Gastroesophageal sphincter (tissue), 4 donors: ENCODE measurements around the gene ZBTB11. TPM values are rescaled to one million over a fixed set of nuclear protein-coding genes. Genes with fewer than 3 reads are reported as not detected.

Experiments
- ATAC-seq: fragments of 150-250 bp; one replicate; pipeline ENCODE4 v1.9.1; 2016; ENCODE audit warnings: mild to moderate bottlenecking, moderate library complexity
- H3K27ac ChIP-seq, 4 donors: fragments of 200-600 bp; sonication (generic) in 3 of 4; 1 replicate in 3 of 4; 2 replicates in 1 of 4; pipeline ENCODE4 v1.5.1; 2016 to 2019
- H3K27me3 ChIP-seq: fragments of 200-600 bp; sonication (generic); one replicate; pipeline ENCODE4 v1.5.1; 2019
- H3K36me3 ChIP-seq, 2 donors: fragments of 200-600 bp; sonication (generic); one replicate each; pipeline ENCODE4 v1.5.1; 2019; ENCODE audit warnings: control low read depth in 1 of 2
- H3K4me1 ChIP-seq, 3 donors: fragments of 200-600 bp; sonication (generic); 1 replicate in 2 of 3; 2 replicates in 1 of 3; pipeline ENCODE4 v1.5.1; 2016 to 2019; ENCODE audit warnings: control low read depth in 2 of 3
- H3K4me3 ChIP-seq, 2 donors: fragments of 200-600 bp; sonication (generic); one replicate each; pipeline ENCODE4 v1.5.1; 2019; ENCODE audit warnings: mild to moderate bottlenecking in 1 of 2, moderate library complexity in 1 of 2
- H3K9me3 ChIP-seq, 3 donors: fragments of 200-600 bp; sonication (generic); one replicate each; pipeline ENCODE4 v1.5.1; 2017 to 2019; ENCODE audit warnings: control low read depth in 2 of 3
- EP300 ChIP-seq: sonication (generic); formaldehyde crosslinking; IDR thresholded peaks from one replicate; pipeline ENCODE4 v1.6.1; 2017; ENCODE audit warnings: antibody characterized with exemption, mild to moderate bottlenecking
- POLR2A ChIP-seq, 2 donors: fragments of 450-650 bp; IDR thresholded peaks; one replicate each; pipeline ENCODE4 v1.6.1; 2017; ENCODE audit warnings: antibody characterized with exemption in 2 of 2, mild to moderate bottlenecking in 2 of 2, moderate library complexity in 1 of 2
- POLR2AphosphoS5 ChIP-seq: sonication (generic); formaldehyde crosslinking; IDR thresholded peaks from one replicate; pipeline ENCODE4 v1.6.1; 2017; ENCODE audit warnings: antibody characterized with exemption
- WGBS, 2 donors: methylation state at CpG; one replicate each; pipeline ENCODE4 v1.1.5; 2018; ENCODE audit warnings: low coverage in 1 of 2; 5-methylcytosine and 5-hydroxymethylcytosine counted together
- total RNA-seq, 4 donors: library from RNA; depleted of rRNA; stranded (reverse); fragments of >200 nt; gene quantifications; one replicate each; pipeline ENCODE4 v1.1.0, GENCODE V29; 2016
- TF ChIP-seq, protein P1 (sequence below), 4 experiments: fragments of 200-600 bp in 2 of 4; fragments of 450-650 bp in 2 of 4; sonication (generic) in 1 of 4; IDR thresholded peaks; one replicate each; pipeline ENCODE4 v1.5.1; 2017 to 2019; ENCODE audit warnings: antibody characterized with exemption in 4 of 4, mild to moderate bottlenecking in 2 of 4, moderate library complexity in 2 of 4

The ZBTB11 gene
- total RNA-seq, 4 donors from 2014 or later = 17.1 to 32.7 (median 23.6) TPM

GRCh38 chr3:101656651-101657050, 20.3 kb downstream of the ZBTB11 start:
- Histone ChIP-seq H3K9me3 (no peaks in the 10 kb centered on the region), H3K27ac (no peak overlapping the region), H3K4me1 (no peaks in the 10 kb centered on the region), H3K4me3 (no peak overlapping the region), H3K36me3 (peaks cover 9 to 100% of the 10 kb centered on the region in 2 donors), H3K27me3 (no peaks in the 10 kb centered on the region)
- 90 to 91% methylated on average over 3 to 6 of the region's 6 CpGs for WGBS, 2 donors
- ATAC-seq = no peak
- TF ChIP-seq POLR2AphosphoS5 (no peak), EP300 (no peak), POLR2A (IDR thresholded peaks at IDR 0.05) (no peak)
- TF ChIP-seq, protein P1, sequence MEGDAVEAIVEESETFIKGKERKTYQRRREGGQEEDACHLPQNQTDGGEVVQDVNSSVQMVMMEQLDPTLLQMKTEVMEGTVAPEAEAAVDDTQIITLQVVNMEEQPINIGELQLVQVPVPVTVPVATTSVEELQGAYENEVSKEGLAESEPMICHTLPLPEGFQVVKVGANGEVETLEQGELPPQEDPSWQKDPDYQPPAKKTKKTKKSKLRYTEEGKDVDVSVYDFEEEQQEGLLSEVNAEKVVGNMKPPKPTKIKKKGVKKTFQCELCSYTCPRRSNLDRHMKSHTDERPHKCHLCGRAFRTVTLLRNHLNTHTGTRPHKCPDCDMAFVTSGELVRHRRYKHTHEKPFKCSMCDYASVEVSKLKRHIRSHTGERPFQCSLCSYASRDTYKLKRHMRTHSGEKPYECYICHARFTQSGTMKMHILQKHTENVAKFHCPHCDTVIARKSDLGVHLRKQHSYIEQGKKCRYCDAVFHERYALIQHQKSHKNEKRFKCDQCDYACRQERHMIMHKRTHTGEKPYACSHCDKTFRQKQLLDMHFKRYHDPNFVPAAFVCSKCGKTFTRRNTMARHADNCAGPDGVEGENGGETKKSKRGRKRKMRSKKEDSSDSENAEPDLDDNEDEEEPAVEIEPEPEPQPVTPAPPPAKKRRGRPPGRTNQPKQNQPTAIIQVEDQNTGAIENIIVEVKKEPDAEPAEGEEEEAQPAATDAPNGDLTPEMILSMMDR (IDR thresholded peaks at IDR 0.05) = no peak

DNA sequence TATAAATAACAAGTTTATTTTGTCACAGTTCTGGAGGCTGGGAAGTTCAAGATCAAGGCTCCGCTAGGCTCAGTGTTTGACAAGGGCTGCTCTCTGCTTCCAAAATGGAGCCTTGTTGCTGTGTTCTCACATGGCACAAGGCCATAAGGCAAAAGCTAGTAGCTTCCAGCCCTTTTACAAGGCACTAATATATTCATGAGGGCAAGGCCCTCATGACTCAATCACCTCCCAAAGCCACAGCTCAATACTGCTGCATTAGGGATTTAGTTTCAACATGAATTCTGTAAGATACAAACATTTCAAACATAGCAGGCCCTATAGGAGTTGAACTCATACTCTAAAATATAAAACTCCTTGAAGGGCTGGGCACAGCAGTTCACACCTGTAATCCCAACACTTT, 30.2 kb downstream of the ZBTB11 start:
- Histone ChIP-seq H3K4me3 (no peak overlapping the region), H3K36me3 (peaks cover 0 to 50% of the 10 kb centered on the region in 2 donors), H3K4me1 (no peaks in the 10 kb centered on the region), H3K27me3 (no peaks in the 10 kb centered on the region), H3K9me3 (peaks cover 0 to 6% (median 0%) of the 10 kb centered on the region in 3 donors), H3K27ac (no peak overlapping the region)
- ATAC-seq = no peak
- TF ChIP-seq, protein P1 (IDR thresholded peaks at IDR 0.05) = no peak
- no peak for TF ChIP-seq EP300
- WGBS, 2 donors = 71 to 100% methylated on average over 1 of the region's 1 CpG

GRCh38 chr3:101643861-101644613, 32.9 kb downstream of the ZBTB11 start:
- H3K36me3 ChIP-seq = peaks cover 0 to 23% of the 10 kb centered on the region in 2 donors
- H3K27ac ChIP-seq = no peak overlapping the region
- WGBS, 2 donors = 70 to 81% methylated on average over 5 to 6 of the region's 6 CpGs
- peaks cover 0 to 6% (median 0%) of the 10 kb centered on the region in 3 donors for H3K9me3 ChIP-seq
- no peak for ATAC-seq
- no peaks in the 10 kb centered on the region for H3K27me3 ChIP-seq
- no peak for TF ChIP-seq POLR2AphosphoS5
- TF ChIP-seq EP300 = no peak
- TF ChIP-seq, protein P1 (IDR thresholded peaks at IDR 0.05) = no peak
- no peak for TF ChIP-seq POLR2A (IDR thresholded peaks at IDR 0.05)
- no peak overlapping the region for H3K4me3 ChIP-seq
- no peaks in the 10 kb centered on the region for H3K4me1 ChIP-seq

- no peak for ATAC-seq
- Histone ChIP-seq H3K27me3 (no peaks in the 10 kb centered on the region), H3K4me1 (no peaks in the 10 kb centered on the region), H3K27ac (no peak overlapping the region), H3K36me3 (peaks cover 0 to 15% of the 10 kb centered on the region in 2 donors), H3K4me3 (no peak overlapping the region), H3K9me3 (no peaks in the 10 kb centered on the region)
- TF ChIP-seq, protein P1 (IDR thresholded peaks at IDR 0.05) = no peak
- no peak for TF ChIP-seq EP300
- TF ChIP-seq POLR2AphosphoS5 = no peak
- TF ChIP-seq POLR2A (IDR thresholded peaks at IDR 0.05) = no peak
- 86 to 90% methylated on average over 7 to 8 of the region's 8 CpGs for WGBS, 2 donors
These were observed 33.7 kb downstream of the ZBTB11 start for GRCh38 chr3:101643009-101643844.
